H1 (cell line): ENCODE results near the gene TRIM71. TPM values are rescaled to one million over a fixed set of nuclear protein-coding genes. Genes with fewer than 3 reads are reported as not detected.

ENCODE experiments used
- CTCF ChIA-PET: fragments of 300-600 bp; sonication (Branson Sonifier 250); formaldehyde crosslinking; loops from one replicate; lab custom pipeline; 2021; ENCODE audit not compliant: partially characterized antibody; lab: Charles Lee
- POLR2A ChIA-PET: fragments of 300-600 bp; sonication (Branson Sonifier 250); formaldehyde crosslinking; loops from one replicate; lab custom pipeline; 2021; ENCODE audit warnings: inconsistent platforms; ENCODE audit not compliant: partially characterized antibody; lab: Charles Lee
- DNase-seq, 2 experiments: peaks; one replicate each; pipeline versions ENCODE4 v3.0.0 to v3.0.0-alpha.2; 2010 to 2022; ENCODE audit warnings: low spot score in 2 of 2, low read depth in 1 of 2, mixed read lengths in 1 of 2
- FAIRE-seq: peaks from 2 replicates; lab custom pipeline; 2011; peaks lifted over from hg19 to GRCh38; lab: Jason Lieb, UNC
- H2AFZ ChIP-seq: 2 replicates; pipeline ENCODE4 v1.8.1; 2012; ENCODE audit warnings: low read length, inconsistent platforms
- H2AK5ac ChIP-seq: 2 replicates; pipeline ENCODE4 v1.6.1; 2013; ENCODE audit warnings: low read depth, low read length
- H2BK120ac ChIP-seq: replicated peaks from 2 replicates; pipeline ENCODE3; 2013; ENCODE audit warnings: low read depth, low read length, inconsistent platforms
- H2BK12ac ChIP-seq: 2 replicates; pipeline ENCODE4 v1.6.1; 2013; ENCODE audit warnings: low read depth, low read length
- H2BK15ac ChIP-seq: 2 replicates; pipeline ENCODE4 v1.6.1; 2013; ENCODE audit warnings: low read length
- H2BK20ac ChIP-seq: 2 replicates; pipeline ENCODE4 v1.6.1; 2013; ENCODE audit warnings: low read length
- H2BK5ac ChIP-seq: 2 replicates; pipeline ENCODE4 v1.6.1; 2013; ENCODE audit warnings: low read depth, low read length
- H3K14ac ChIP-seq: 2 replicates; pipeline ENCODE4 v1.6.1; 2013; ENCODE audit warnings: inconsistent platforms; ENCODE audit not compliant: insufficient read length
- H3K18ac ChIP-seq: 2 replicates; pipeline ENCODE4 v1.6.1; 2013; ENCODE audit warnings: low read length; ENCODE audit errors: extremely low read depth
- H3K23ac ChIP-seq: 2 replicates; pipeline ENCODE4 v1.6.1; 2013; ENCODE audit warnings: inconsistent platforms; ENCODE audit not compliant: insufficient read length
- H3K23me2 ChIP-seq: 2 replicates; pipeline ENCODE4 v1.6.1; 2013; ENCODE audit warnings: low read depth, low read length
- H3K27ac ChIP-seq: 2 replicates; pipeline ENCODE4 v1.6.1; 2011; ENCODE audit warnings: low read depth, low read length, inconsistent platforms
- H3K27me3 ChIP-seq, 4 experiments: replicated peaks in 1 of 4; 1 replicate in 1 of 4; 2 replicates in 3 of 4; pipeline versions ENCODE4 v1.6.1 to v1.8.1; 2011 to 2013; ENCODE audit warnings: low read length in 3 of 4, mild to moderate bottlenecking in 3 of 4, inconsistent platforms in 2 of 4, mixed read lengths in 2 of 4, moderate library complexity in 1 of 4; ENCODE audit not compliant: control insufficient read depth in 3 of 4, insufficient read depth in 3 of 4; ENCODE audit errors: extremely low read depth in 1 of 4
- H3K36me3 ChIP-seq, 4 experiments: 2 replicates each; pipeline versions ENCODE4 v1.6.1 to v1.8.1; 2011 to 2013; ENCODE audit warnings: mild to moderate bottlenecking in 4 of 4, low read length in 3 of 4, moderate library complexity in 2 of 4, control low read depth in 1 of 4, inconsistent platforms in 1 of 4; ENCODE audit not compliant: insufficient read depth in 4 of 4, control insufficient read depth in 2 of 4
- H3K4ac ChIP-seq: replicated peaks from 2 replicates; pipeline ENCODE3; 2013; ENCODE audit warnings: low read length, low read depth, mixed read lengths, inconsistent platforms; ENCODE audit not compliant: insufficient read length
- H3K4me1 ChIP-seq, 4 experiments: replicated peaks in 1 of 4; 1 replicate in 1 of 4; 2 replicates in 3 of 4; pipeline versions ENCODE4 v1.6.1 to v1.8.1; 2011 to 2013; ENCODE audit warnings: low read length in 3 of 4, inconsistent platforms in 2 of 4, mixed read lengths in 1 of 4; ENCODE audit not compliant: insufficient read depth in 4 of 4, control insufficient read depth in 3 of 4
- H3K4me2 ChIP-seq, 2 experiments: 2 replicates each; pipeline versions ENCODE4 v1.6.1 to v1.8.1; 2011 to 2013; ENCODE audit warnings: low read depth in 2 of 2, low read length in 2 of 2, control low read depth in 1 of 2, inconsistent platforms in 1 of 2, mild to moderate bottlenecking in 1 of 2; ENCODE audit not compliant: insufficient read depth in 1 of 2
- H3K4me3 ChIP-seq, 4 experiments: fragments of 200-600, 300-600 bp in 1 of 4; sonication (generic), shearing (Covaris generic), sonication (Bioruptor Twin) in 1 of 4; 2 replicates each; pipeline versions ENCODE4 v1.5.1 to v1.8.1; 2011 to 2016; ENCODE audit warnings: low read length in 4 of 4, low read depth in 3 of 4, control low read depth in 2 of 4, inconsistent platforms in 2 of 4, mild to moderate bottlenecking in 2 of 4, mixed read lengths in 1 of 4, moderate library complexity in 1 of 4; ENCODE audit not compliant: insufficient read depth in 2 of 4; ENCODE audit errors: extremely low read depth in 1 of 4
- H3K56ac ChIP-seq: replicated peaks from 2 replicates; pipeline ENCODE3; 2013; ENCODE audit warnings: low read depth, mild to moderate bottlenecking, mixed read lengths, low read length, inconsistent platforms; ENCODE audit not compliant: insufficient read length
- H3K79me1 ChIP-seq: 2 replicates; pipeline ENCODE4 v1.6.1; 2013; ENCODE audit warnings: low read depth, low read length, control low read depth
- H3K79me2 ChIP-seq, 2 experiments: 2 replicates each; pipeline versions ENCODE4 v1.6.1 to v1.8.1; 2012 to 2013; ENCODE audit warnings: low read length in 2 of 2, mild to moderate bottlenecking in 2 of 2, inconsistent platforms in 1 of 2; ENCODE audit not compliant: insufficient read depth in 2 of 2, control insufficient read depth in 1 of 2
- H3K9ac ChIP-seq, 4 experiments: replicated peaks in 1 of 4; 1 replicate in 1 of 4; 2 replicates in 3 of 4; pipeline versions ENCODE4 v1.6.1 to v1.8.1; 2011 to 2013; ENCODE audit warnings: low read depth in 3 of 4, low read length in 3 of 4, control low read depth in 2 of 4, mild to moderate bottlenecking in 2 of 4, moderate library complexity in 2 of 4, inconsistent platforms in 1 of 4; ENCODE audit errors: extremely low read depth in 1 of 4
- H3K9me3 ChIP-seq, 2 experiments: 2 replicates each; pipeline versions ENCODE4 v1.6.1 to v1.8.1; 2012 to 2013; ENCODE audit warnings: mild to moderate bottlenecking in 2 of 2, moderate library complexity in 2 of 2, control low read depth in 1 of 2, inconsistent platforms in 1 of 2, low read depth in 1 of 2, low read length in 1 of 2, mixed read lengths in 1 of 2; ENCODE audit not compliant: insufficient read depth in 2 of 2
- H4K20me1 ChIP-seq, 2 experiments: replicated peaks in 1 of 2; 2 replicates each; pipeline versions ENCODE3 to v1.8.1; 2011 to 2013; ENCODE audit warnings: inconsistent platforms in 2 of 2, low read length in 2 of 2, mild to moderate bottlenecking in 1 of 2; ENCODE audit not compliant: insufficient read depth in 2 of 2, control insufficient read depth in 1 of 2
- H4K5ac ChIP-seq: 2 replicates; pipeline ENCODE4 v1.6.1; 2013; ENCODE audit warnings: low read length, low read depth, mixed read lengths, inconsistent platforms; ENCODE audit not compliant: insufficient read length
- H4K8ac ChIP-seq: 2 replicates; pipeline ENCODE4 v1.8.0; 2013; ENCODE audit warnings: mild to moderate bottlenecking, moderate library complexity, low read length, inconsistent platforms; ENCODE audit not compliant: insufficient read depth; ENCODE audit errors: extremely low read depth
- H4K91ac ChIP-seq: replicated peaks from 2 replicates; pipeline ENCODE3; 2013; ENCODE audit warnings: low read length, mixed read lengths, inconsistent platforms; ENCODE audit not compliant: insufficient read length
- ATF2 ChIP-seq: IDR thresholded peaks from 2 replicates; pipeline ENCODE4 v1.6.1; 2012; ENCODE audit warnings: low read length, inconsistent platforms
- CBX5 ChIP-seq: fragments of 300-800, 300-1000 bp; sonication (generic); IDR thresholded peaks from 2 replicates; pipeline ENCODE4 v1.7.1; 2016; ENCODE audit warnings: antibody characterized with exemption, low read length, low read depth
- CEBPB ChIP-seq: IDR thresholded peaks from 2 replicates; pipeline ENCODE4 v1.6.1; 2012; ENCODE audit warnings: low read depth, low read length
- CREB1 ChIP-seq: IDR thresholded peaks from 2 replicates; pipeline ENCODE4 v1.6.1; 2012; ENCODE audit warnings: inconsistent platforms
- CTCF ChIP-seq, 3 experiments: IDR thresholded peaks; 1 replicate in 2 of 3; 2 replicates in 1 of 3; pipeline versions ENCODE4 v1.5.1 to v1.6.1; 2011; ENCODE audit warnings: low read length in 3 of 3, mild to moderate bottlenecking in 3 of 3, inconsistent platforms in 2 of 3, low read depth in 1 of 3, moderate library complexity in 1 of 3; ENCODE audit not compliant: insufficient read depth in 1 of 3; ENCODE audit errors: control extremely low read depth in 1 of 3
- FOSL1 ChIP-seq: IDR thresholded peaks from 2 replicates; pipeline ENCODE4 v1.6.1; 2011; ENCODE audit warnings: mild to moderate bottlenecking, low read depth, low read length, moderate library complexity; ENCODE audit not compliant: insufficient read depth
- GABPA ChIP-seq: IDR thresholded peaks from 2 replicates; pipeline ENCODE4 v1.6.1; 2011; ENCODE audit warnings: mild to moderate bottlenecking, low read length, moderate library complexity, borderline replicate concordance; ENCODE audit not compliant: insufficient read depth
- MAFK ChIP-seq: IDR thresholded peaks from 2 replicates; pipeline ENCODE4 v1.6.1; 2012; ENCODE audit warnings: low read depth, mild to moderate bottlenecking, improper control_type of control experiment, low read length
- TEAD4 ChIP-seq: IDR thresholded peaks from 2 replicates; pipeline ENCODE4 v1.6.1; 2012; ENCODE audit warnings: low read depth, low read length, inconsistent platforms, mixed read lengths
- YY1 ChIP-seq: IDR thresholded peaks from 2 replicates; pipeline ENCODE4 v1.6.1; 2011; ENCODE audit warnings: low read depth, mild to moderate bottlenecking, low read length
- ZNF274 ChIP-seq: IDR thresholded peaks from 2 replicates; pipeline ENCODE4 v1.7.0; 2012; ENCODE audit warnings: low read length, borderline replicate concordance; ENCODE audit errors: extremely low read depth
- WGBS, 2 experiments: shearing (Covaris generic) in 1 of 2; methylation state at CpG; one replicate each; pipeline versions ENCODE4 v1.1.6 to v1.1.7; 2013 to 2015; ENCODE audit warnings: low lambda C conversion rate in 2 of 2, mixed read lengths in 2 of 2, inconsistent platforms in 1 of 2, low coverage in 1 of 2, missing lambda C conversion rate in 1 of 2; ENCODE audit not compliant: insufficient replicate concordance in 2 of 2, insufficient coverage in 1 of 2, insufficient read length in 1 of 2; ENCODE audit errors: extremely low coverage in 1 of 2, missing lambda C conversion rate in 1 of 2; 5-methylcytosine and 5-hydroxymethylcytosine counted together
- polyA plus RNA-seq, 7 experiments: library from polyadenylated mRNA; depleted of rRNA in 3 of 7; stranded (reverse) in 5 of 7; unstranded in 2 of 7; fragments of >200 nt in 5 of 7; fragments of 200-250 nt in 2 of 7; gene quantifications; 1 replicate in 5 of 7; 2 replicates in 1 of 7; 4 replicates in 1 of 7; pipeline versions ENCODE4 v1.2.1 to v1.2.3, GENCODE V29; 2011 to 2013; ENCODE audit warnings: missing spikeins in 2 of 7, mixed read lengths in 2 of 7
- total RNA-seq: library from RNA; stranded (reverse); fragmentation: NEBNext Ultra II Directional; extraction: Animal tissue kit (Norgen Biotek cat#: 25700); gene quantifications from 2 replicates; pipeline ENCODE4 v1.2.1, GENCODE V29; 2021

The TRIM71 gene
- total and polyA plus RNA-seq, 2 of the 8 experiments (the other 6 are each of a cell fraction or from before 2014, with no cell fraction given) = 53.7 to 293 TPM

- Histone ChIP-seq H2AFZ (no peak overlapping the region), H3K18ac (no peak overlapping the region), H2BK5ac (no peak overlapping the region), H3K36me3 (no peaks in the 10 kb centered on the region), H2BK20ac (no peak overlapping the region), H4K8ac (no peak overlapping the region), H4K20me1 (no peaks in the 10 kb centered on the region), H3K9ac (no peak overlapping the region), H3K56ac (no peak overlapping the region), H3K79me1 (no peaks in the 10 kb centered on the region), H3K27me3 (no peaks in the 10 kb centered on the region), H3K27ac (no peak overlapping the region), H2BK15ac (no peak overlapping the region), H3K23me2 (no peaks in the 10 kb centered on the region), H3K4me2 (no peak overlapping the region), H3K4ac (no peak overlapping the region), H2BK120ac (no peak overlapping the region), H3K4me1 (no peaks in the 10 kb centered on the region), H2BK12ac (no peak overlapping the region), H3K23ac (no peak overlapping the region), H2AK5ac (no peak overlapping the region), H4K5ac (no peak overlapping the region), H3K9me3 (no peaks in the 10 kb centered on the region), H3K4me3 (no peak overlapping the region), H3K14ac (no peak overlapping the region), H3K79me2 (no peaks in the 10 kb centered on the region), H4K91ac (no peak overlapping the region)
- FAIRE-seq (no peak), DNase-seq (no peak)
- 77% methylated on average over 1 of the region's 1 CpG; no CpG with 5 or more reads in 1 of the 2 experiments for WGBS, 2 experiments
- ChIA-PET POLR2A (interaction anchor here (1.0 kb wide), 1 partner anchor 92 kb away, joined by 4 read pairs; no protein-coding TSS in a partner anchor), CTCF (interaction anchor here (1.1 to 2.5 kb wide), 3 partner anchors 9 to 119 kb away, joined by 3 to 8 read pairs (median 5); no protein-coding TSS in a partner anchor)
- no peak for TF ChIP-seq FOSL1
- no peak for TF ChIP-seq CBX5
- TF ChIP-seq TEAD4 = no peak
- no peak for TF ChIP-seq YY1
- no peak for TF ChIP-seq ATF2
- TF ChIP-seq CTCF (IDR thresholded peaks at IDR 0.05; ENCODE audit: control extremely low read depth in 1 of 3, insufficient read depth in 1 of 3, low read depth in 1 of 3, low read length in 3 of 3) = no peak
- no peak for TF ChIP-seq GABPA
- no peak for TF ChIP-seq CEBPB
- no peak for TF ChIP-seq MAFK
- no peak for TF ChIP-seq ZNF274
- TF ChIP-seq CREB1 = no peak
Observed at GRCh38 chr3:32912046-32912445, 94.2 kb downstream of the TRIM71 start.
